Right lobe of liver (tissue), 6 donors: Measurements from ENCODE around the gene DNAJA4. TPM values are rescaled to one million over a fixed set of nuclear protein-coding genes. Genes with fewer than 3 reads are reported as not detected.

Source experiments
- ATAC-seq, 4 donors: fragments of 200-7000 bp; cut with Tn5 transposase; one replicate each; pipeline ENCODE4 v1.9.1; 2020; ENCODE audit warnings: mild to moderate bottlenecking in 4 of 4, moderate library complexity in 4 of 4
- DNase-seq, 3 donors: peaks; one replicate each; pipeline ENCODE4 v3.0.0-alpha.2; 2020
- H3K27ac ChIP-seq, 3 donors: fragments of 200-600 bp; one replicate each; pipeline ENCODE4 v1.8.0; 2022
- H3K27me3 ChIP-seq, 2 donors: fragments of 200-600 bp; one replicate each; pipeline ENCODE4 v1.8.0; 2022
- H3K36me3 ChIP-seq, 4 donors: fragments of 200-600 bp; sonication (generic) in 1 of 4; one replicate each; pipeline versions ENCODE4 v1.5.1 to v1.8.0; 2017 to 2022; ENCODE audit warnings: control low read depth in 1 of 4
- H3K4me1 ChIP-seq, 4 donors: fragments of 200-600 bp; sonication (generic) in 1 of 4; one replicate each; pipeline versions ENCODE4 v1.5.1 to v1.8.0; 2017 to 2022; ENCODE audit warnings: control low read depth in 1 of 4
- H3K4me3 ChIP-seq, 3 donors: fragments of 200-600 bp; one replicate each; pipeline ENCODE4 v1.8.0; 2022
- H3K9me3 ChIP-seq, 4 donors: fragments of 200-600 bp; sonication (generic) in 1 of 4; one replicate each; pipeline versions ENCODE4 v1.5.1 to v1.8.0; 2017 to 2022; ENCODE audit warnings: control low read depth in 1 of 4
- POLR2A ChIP-seq: fragments of 450-650 bp; IDR thresholded peaks from one replicate; pipeline ENCODE4 v1.6.1; 2017; ENCODE audit warnings: antibody characterized with exemption, mild to moderate bottlenecking
- WGBS: methylation state at CpG from one replicate; pipeline ENCODE4 v1.1.6; 2018; ENCODE audit warnings: low coverage, low lambda C conversion rate; ENCODE audit not compliant: insufficient coverage; ENCODE audit errors: missing lambda C conversion rate; 5-methylcytosine and 5-hydroxymethylcytosine counted together
- intact Hi-C, 2 donors: fragments of 100-400 bp; cut with DNase I; formaldehyde crosslinking; loops; one replicate each; pipeline versions ENCODE4 v1.11.2 to v1.14.1; 2022
- total RNA-seq, 6 experiments: library from RNA; depleted of rRNA in 2 of 6; stranded (reverse); fragments of >200 nt in 2 of 6; fragmentation: NEBNext Ultra II Directional in 3 of 6; extraction: Animal tissue kit (Norgen Biotek cat#: 25700) in 3 of 6; gene quantifications; one replicate each; pipeline versions ENCODE4 v1.1.0 to v1.2.4, GENCODE V29; 2016 to 2023
- TF ChIP-seq, protein P1 (sequence below), 4 donors: fragments of 200-600 bp in 3 of 4; fragments of 450-650 bp in 1 of 4; IDR thresholded peaks; one replicate each; pipeline versions ENCODE4 v1.5.1 to v1.8.0; 2016 to 2022; ENCODE audit warnings: antibody characterized with exemption in 4 of 4, mild to moderate bottlenecking in 2 of 4
- donor health status: DM: no; HTN: yes; CAD: no.
- donor health status: DM: no; HTN: no; CAD: no.
- donor health status: DM: no; HTN: no; CAD: no.
- donor health status: DM: no; HTN: yes; CAD: no.
- donor health status: DM: no; HTN: yes; CAD: no.

The DNAJA4 gene
- total RNA-seq, 6 experiments from 2014 or later = 0.73 to 3.4 (median 1.9) TPM

DNA sequence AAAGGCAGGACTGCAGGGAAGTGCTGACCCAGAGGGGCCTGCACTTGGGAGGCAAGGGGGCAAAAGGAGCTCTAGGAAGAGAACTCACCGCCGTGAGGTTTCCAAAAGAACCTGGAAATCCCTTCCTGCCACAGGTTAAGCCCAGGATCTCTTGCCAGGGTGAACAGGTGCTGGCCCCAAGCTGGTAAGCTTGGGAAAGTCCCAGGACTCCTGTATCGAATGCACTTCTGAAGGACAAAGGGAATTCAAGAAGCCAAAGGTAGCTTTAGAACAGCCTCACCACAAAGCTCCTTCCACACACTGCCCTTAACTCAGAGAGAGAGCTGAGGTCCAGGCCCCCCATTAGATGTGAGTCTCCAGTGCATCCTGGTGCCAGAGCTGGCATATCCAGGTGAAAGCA is 46.9 kb downstream of the DNAJA4 start:
- TF ChIP-seq POLR2A = no peak
- TF ChIP-seq, protein P1, sequence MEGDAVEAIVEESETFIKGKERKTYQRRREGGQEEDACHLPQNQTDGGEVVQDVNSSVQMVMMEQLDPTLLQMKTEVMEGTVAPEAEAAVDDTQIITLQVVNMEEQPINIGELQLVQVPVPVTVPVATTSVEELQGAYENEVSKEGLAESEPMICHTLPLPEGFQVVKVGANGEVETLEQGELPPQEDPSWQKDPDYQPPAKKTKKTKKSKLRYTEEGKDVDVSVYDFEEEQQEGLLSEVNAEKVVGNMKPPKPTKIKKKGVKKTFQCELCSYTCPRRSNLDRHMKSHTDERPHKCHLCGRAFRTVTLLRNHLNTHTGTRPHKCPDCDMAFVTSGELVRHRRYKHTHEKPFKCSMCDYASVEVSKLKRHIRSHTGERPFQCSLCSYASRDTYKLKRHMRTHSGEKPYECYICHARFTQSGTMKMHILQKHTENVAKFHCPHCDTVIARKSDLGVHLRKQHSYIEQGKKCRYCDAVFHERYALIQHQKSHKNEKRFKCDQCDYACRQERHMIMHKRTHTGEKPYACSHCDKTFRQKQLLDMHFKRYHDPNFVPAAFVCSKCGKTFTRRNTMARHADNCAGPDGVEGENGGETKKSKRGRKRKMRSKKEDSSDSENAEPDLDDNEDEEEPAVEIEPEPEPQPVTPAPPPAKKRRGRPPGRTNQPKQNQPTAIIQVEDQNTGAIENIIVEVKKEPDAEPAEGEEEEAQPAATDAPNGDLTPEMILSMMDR (IDR thresholded peaks at IDR 0.05) = no peak
- Histone ChIP-seq H3K27ac (no peak overlapping the region), H3K4me1 (no peaks in the 10 kb centered on the region), H3K27me3 (no peaks in the 10 kb centered on the region), H3K4me3 (no peak overlapping the region), H3K36me3 (no peaks in the 10 kb centered on the region), H3K9me3 (no peaks in the 10 kb centered on the region)
- 52% methylated on average over 3 of the region's 3 CpGs for WGBS
- intact Hi-C loops = loop anchor here in 1 of 2 donors (5.0 kb wide), 1 partner anchor 111 kb away; no protein-coding TSS in a partner anchor
- ATAC-seq (no peak), DNase-seq (no peak)

DNA sequence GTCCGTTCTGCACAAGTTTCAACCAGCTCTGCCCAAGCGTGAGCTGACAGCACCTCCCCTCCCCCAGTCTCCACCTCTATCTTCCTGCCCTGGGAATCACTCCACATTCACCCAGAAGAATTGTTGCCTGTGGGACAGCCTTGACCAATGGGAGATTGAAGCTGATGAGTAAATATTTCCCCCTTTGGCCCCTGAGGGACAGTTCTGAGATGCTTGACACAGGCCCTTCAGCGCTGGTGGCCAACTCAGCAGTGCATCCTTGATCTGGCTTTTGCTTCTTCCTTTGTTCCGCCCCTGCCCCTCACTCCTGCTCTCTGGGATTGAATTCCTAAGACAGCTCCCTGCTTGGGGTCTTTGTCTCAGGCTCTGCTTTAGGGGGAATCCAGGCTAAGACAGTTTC is 48.2 kb downstream of the DNAJA4 start:
- 50% methylated on average over 1 of the region's 4 CpGs for WGBS
- Histone ChIP-seq H3K27me3 (no peaks in the 10 kb centered on the region), H3K4me3 (no peak overlapping the region), H3K36me3 (no peaks in the 10 kb centered on the region), H3K4me1 (no peaks in the 10 kb centered on the region), H3K27ac (no peak overlapping the region), H3K9me3 (no peaks in the 10 kb centered on the region)
- no peak for TF ChIP-seq POLR2A
- TF ChIP-seq, protein P1 (IDR thresholded peaks at IDR 0.05) = no peak
- ATAC-seq = no peak
- no peak for DNase-seq
- intact Hi-C loops = loop anchor here in 1 of 2 donors (5.0 kb wide), 1 partner anchor 110 kb away; no protein-coding TSS in a partner anchor

DNA sequence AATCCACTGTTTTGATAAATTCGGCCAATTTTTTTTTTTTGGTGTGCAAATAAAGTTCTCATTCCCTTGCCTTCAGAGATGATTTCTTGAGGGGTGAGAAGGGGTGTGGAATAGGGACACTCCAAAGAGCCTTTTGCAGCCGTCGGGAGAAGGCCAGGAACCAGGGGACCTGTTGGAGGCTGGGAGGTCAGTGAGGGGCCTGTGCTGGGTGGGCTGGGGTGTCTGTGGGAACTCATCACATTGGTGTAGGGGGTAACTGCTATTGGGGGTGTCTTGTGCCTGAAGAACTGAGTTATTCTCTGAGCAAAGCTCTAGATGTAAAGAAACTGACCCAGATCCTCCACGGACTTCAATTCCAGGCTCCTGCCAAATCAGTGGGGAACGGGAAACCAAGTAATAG is 48.6 kb downstream of the DNAJA4 start:
- ATAC-seq = no peak
- WGBS = 58% methylated on average over 4 of the region's 5 CpGs
- DNase-seq = no peak
- Histone ChIP-seq H3K9me3 (no peaks in the 10 kb centered on the region), H3K27ac (no peak overlapping the region), H3K36me3 (no peaks in the 10 kb centered on the region), H3K27me3 (no peaks in the 10 kb centered on the region), H3K4me3 (no peak overlapping the region), H3K4me1 (no peaks in the 10 kb centered on the region)
- no peak for TF ChIP-seq POLR2A
- TF ChIP-seq, protein P1 (IDR thresholded peaks at IDR 0.05) = no peak
- intact Hi-C loops = loop anchor here in 1 of 2 donors (5.0 kb wide), 1 partner anchor 109 kb away; no protein-coding TSS in a partner anchor

DNA sequence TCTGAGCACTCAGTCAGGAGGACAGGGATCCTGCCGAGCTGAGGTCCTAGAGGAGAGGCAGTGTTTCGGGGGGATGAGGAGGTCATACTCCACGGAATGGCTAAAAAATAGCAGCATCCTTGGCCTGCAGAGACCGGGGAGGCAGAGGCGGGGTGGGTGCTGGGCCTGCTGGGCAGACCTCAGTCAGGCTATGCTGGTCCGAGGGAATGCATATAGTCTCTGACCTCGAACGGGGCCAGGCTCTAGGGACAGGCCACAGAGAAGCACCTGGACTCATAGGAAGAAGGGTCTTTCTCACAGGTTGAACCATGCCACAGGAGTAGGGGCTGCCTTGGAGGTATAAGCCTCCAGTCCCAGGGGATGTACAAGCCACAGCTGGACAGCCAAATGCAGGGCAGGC is 49.0 kb downstream of the DNAJA4 start:
- 0% methylated on average over 1 of the region's 8 CpGs for WGBS
- Histone ChIP-seq H3K27ac (no peak overlapping the region), H3K9me3 (no peaks in the 10 kb centered on the region), H3K4me3 (no peak overlapping the region), H3K27me3 (no peaks in the 10 kb centered on the region), H3K4me1 (no peaks in the 10 kb centered on the region), H3K36me3 (no peaks in the 10 kb centered on the region)
- ATAC-seq (no peak), DNase-seq (no peak)
- intact Hi-C loops = loop anchor here in 1 of 2 donors (5.0 kb wide), 1 partner anchor 109 kb away; no protein-coding TSS in a partner anchor
- TF ChIP-seq, protein P1 (IDR thresholded peaks at IDR 0.05) = no peak
- TF ChIP-seq POLR2A = no peak

DNA sequence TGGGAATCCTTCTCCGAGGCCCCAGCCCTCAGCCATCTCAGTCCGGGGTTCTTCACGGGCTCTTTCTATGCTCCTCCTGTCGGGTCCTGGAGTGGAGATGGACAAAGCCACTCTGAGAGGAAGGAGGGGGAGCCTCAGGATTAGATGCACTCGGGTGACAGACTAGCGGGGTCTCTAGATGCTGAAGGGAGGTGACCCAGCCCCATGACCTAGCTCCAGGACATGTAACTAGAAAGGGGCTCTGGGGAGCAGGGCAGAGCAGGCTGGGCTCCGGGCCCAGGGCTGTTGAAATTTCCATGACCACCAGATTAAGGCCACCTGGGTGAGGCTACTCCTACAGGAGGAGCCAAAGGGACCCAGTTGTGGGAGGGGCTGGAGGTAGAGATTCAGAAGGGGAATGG is 49.8 kb downstream of the DNAJA4 start:
- no peak for TF ChIP-seq POLR2A
- TF ChIP-seq, protein P1 (IDR thresholded peaks at IDR 0.05) = no peak
- no peaks in the 10 kb centered on the region for H3K4me1 ChIP-seq
- no peak for ATAC-seq
- H3K36me3 ChIP-seq = no peaks in the 10 kb centered on the region
- no peak for DNase-seq
- WGBS = 57% methylated on average over 5 of the region's 7 CpGs
- no peaks in the 10 kb centered on the region for H3K9me3 ChIP-seq
- no peak overlapping the region for H3K4me3 ChIP-seq
- H3K27ac ChIP-seq = no peak overlapping the region
- intact Hi-C loops = loop anchor here in 1 of 2 donors (5.0 kb wide), 1 partner anchor 108 kb away; no protein-coding TSS in a partner anchor
- H3K27me3 ChIP-seq = no peaks in the 10 kb centered on the region
